ENCODE data around the gene FOXC2. TPM values are rescaled to one million over a fixed set of nuclear protein-coding genes. Genes with fewer than 3 reads are reported as not detected.

The FOXC2 gene
- total RNA-seq, 4 donors from 2014 or later, result 0.40 to 1.5 (median 0.50) TPM

- ATAC-seq, result no peak
- Histone ChIP-seq H3K4me3 (no peak overlapping the region), H3K27me3 (peaks cover 89% of the 10 kb centered on the region), H3K4me1 (peaks cover 0 to 15% (median 0%) of the 10 kb centered on the region in 3 donors), H3K36me3 (no peaks in the 10 kb centered on the region), H3K9me3 (peaks cover 0 to 5% (median 0%) of the 10 kb centered on the region in 3 donors), H3K27ac (no peak overlapping the region)
- TF ChIP-seq POLR2A (IDR thresholded peaks at IDR 0.05), result no peak
- TF ChIP-seq EP300 (IDR thresholded peaks at IDR 0.05), result no peak
- TF ChIP-seq, protein P1, sequence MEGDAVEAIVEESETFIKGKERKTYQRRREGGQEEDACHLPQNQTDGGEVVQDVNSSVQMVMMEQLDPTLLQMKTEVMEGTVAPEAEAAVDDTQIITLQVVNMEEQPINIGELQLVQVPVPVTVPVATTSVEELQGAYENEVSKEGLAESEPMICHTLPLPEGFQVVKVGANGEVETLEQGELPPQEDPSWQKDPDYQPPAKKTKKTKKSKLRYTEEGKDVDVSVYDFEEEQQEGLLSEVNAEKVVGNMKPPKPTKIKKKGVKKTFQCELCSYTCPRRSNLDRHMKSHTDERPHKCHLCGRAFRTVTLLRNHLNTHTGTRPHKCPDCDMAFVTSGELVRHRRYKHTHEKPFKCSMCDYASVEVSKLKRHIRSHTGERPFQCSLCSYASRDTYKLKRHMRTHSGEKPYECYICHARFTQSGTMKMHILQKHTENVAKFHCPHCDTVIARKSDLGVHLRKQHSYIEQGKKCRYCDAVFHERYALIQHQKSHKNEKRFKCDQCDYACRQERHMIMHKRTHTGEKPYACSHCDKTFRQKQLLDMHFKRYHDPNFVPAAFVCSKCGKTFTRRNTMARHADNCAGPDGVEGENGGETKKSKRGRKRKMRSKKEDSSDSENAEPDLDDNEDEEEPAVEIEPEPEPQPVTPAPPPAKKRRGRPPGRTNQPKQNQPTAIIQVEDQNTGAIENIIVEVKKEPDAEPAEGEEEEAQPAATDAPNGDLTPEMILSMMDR (IDR thresholded peaks at IDR 0.05), result no peak
- no peak for TF ChIP-seq POLR2AphosphoS5 (IDR thresholded peaks at IDR 0.05)
- WGBS, 2 donors (ENCODE audit: low coverage in 1 of 2), result no CpG with 5 or more reads among the region's 10 CpGs
These were observed 29.5 kb downstream of the FOXC2 start for GRCh38 chr16:86595983-86596605.

GRCh38 chr16:86597126-86597879, 30.7 kb downstream of the FOXC2 start:
- H3K4me1 ChIP-seq, result peaks cover 0 to 15% (median 0%) of the 10 kb centered on the region in 3 donors
- no peak overlapping the region for H3K4me3 ChIP-seq
- WGBS, 2 donors (ENCODE audit: low coverage in 1 of 2), result 78 to 88% methylated on average over 12 to 14 of the region's 18 CpGs
- no peak overlapping the region for H3K27ac ChIP-seq
- H3K36me3 ChIP-seq, result no peaks in the 10 kb centered on the region
- H3K9me3 ChIP-seq, result peaks cover 0 to 9% (median 0%) of the 10 kb centered on the region in 3 donors
- no peak for ATAC-seq
- H3K27me3 ChIP-seq, result peaks cover 89% of the 10 kb centered on the region
- no peak for TF ChIP-seq EP300 (IDR thresholded peaks at IDR 0.05)
- TF ChIP-seq, protein P1 (IDR thresholded peaks at IDR 0.05), result no peak
- TF ChIP-seq POLR2A (IDR thresholded peaks at IDR 0.05), result no peak
- no peak for TF ChIP-seq POLR2AphosphoS5 (IDR thresholded peaks at IDR 0.05)

DNA sequence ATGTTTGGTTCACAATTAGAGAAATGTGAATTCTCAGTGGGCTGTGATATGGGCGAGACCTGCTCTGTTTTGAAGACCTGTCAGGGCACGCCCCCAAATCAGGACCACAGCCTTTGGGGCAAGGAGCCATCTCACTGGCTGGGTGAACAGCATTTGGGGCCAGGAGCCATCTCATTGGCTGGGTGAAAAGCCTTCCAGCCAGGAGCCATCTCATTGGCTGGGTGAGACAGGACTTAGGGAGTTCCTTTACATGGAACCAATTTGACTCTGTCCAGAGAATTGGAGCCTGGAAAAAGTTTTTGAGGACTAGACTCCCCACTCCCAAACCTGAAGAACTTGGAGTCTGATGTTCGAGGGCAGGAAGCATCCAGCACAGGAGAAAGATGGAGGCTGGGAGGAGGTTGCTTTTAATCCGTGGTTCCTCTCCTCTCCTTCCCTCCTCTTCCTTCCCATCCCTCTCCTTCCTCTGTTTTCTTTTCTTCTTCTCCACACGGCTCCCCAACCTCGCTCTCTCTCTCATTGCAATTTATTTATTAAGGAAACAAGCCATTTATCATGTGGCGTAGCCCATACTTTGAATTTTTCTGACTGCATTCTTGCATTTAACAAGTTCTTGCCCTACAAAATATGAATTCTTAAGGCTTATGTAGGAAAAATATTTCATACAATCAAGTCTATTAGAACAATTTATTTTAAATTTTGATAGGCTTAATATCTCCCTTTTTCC, 31.4 kb downstream of the FOXC2 start:
- peaks cover 0 to 9% (median 0%) of the 10 kb centered on the region in 3 donors for H3K9me3 ChIP-seq
- no peak overlapping the region for H3K27ac ChIP-seq
- no peak for ATAC-seq
- peaks cover 89% of the 10 kb centered on the region for H3K27me3 ChIP-seq
- H3K36me3 ChIP-seq, result no peaks in the 10 kb centered on the region
- WGBS, 2 donors (ENCODE audit: low coverage in 1 of 2), result 25 to 52% methylated on average over 4 to 7 of the region's 7 CpGs
- peaks cover 0 to 15% (median 0%) of the 10 kb centered on the region in 3 donors for H3K4me1 ChIP-seq
- no peak for TF ChIP-seq EP300 (IDR thresholded peaks at IDR 0.05)
- TF ChIP-seq, protein P1 (IDR thresholded peaks at IDR 0.05), result no peak
- no peak for TF ChIP-seq POLR2AphosphoS5 (IDR thresholded peaks at IDR 0.05)
- TF ChIP-seq POLR2A (IDR thresholded peaks at IDR 0.05), result no peak
- H3K4me3 ChIP-seq, result no peak overlapping the region

DNA sequence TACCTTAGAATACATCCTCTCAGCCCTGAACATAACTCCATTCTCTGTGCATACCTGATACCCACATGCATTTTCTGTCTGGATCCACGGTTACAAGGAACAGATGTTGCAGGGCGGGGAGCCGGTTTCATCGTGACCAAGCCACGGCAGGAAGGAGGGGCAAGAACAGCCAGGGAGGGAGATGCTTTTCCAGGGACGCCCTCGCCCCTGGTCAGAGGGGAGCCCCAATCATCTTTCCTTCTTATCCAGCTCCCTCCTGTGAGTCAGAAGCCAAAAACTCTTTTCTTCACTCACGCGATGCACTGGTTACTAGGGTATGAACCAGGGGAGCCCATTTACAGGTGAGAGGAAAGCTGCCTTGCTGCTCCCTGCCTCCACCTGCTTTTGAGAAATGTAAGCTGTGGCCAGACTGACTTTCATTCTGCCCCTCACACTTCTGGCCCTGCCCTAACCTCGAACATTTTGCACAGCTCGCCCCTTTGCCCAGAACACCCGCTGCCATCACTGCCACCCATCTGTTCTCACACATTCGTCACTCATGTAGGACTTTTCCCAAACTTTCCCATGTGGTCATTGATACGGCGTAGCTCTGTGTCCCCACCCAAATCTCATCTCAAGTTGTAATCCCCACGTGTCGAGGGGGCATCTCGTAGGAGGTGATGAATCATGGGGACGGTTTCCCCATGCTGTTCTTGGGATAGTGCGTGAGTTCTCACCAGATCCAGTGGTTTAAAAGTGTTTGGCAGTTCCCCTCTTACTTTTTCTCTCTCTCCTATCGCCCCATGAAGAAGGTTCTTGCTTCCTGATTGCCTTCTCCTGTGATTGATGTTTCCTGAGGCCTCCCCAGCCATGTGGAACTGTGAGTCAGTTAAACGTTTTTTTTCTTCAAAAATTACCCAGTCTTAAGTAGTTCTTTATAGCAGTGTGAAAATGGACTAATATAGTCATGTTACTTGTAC, 32.3 kb downstream of the FOXC2 start:
- Histone ChIP-seq H3K27ac (no peak overlapping the region), H3K9me3 (peaks cover 0 to 9% (median 0%) of the 10 kb centered on the region in 3 donors), H3K36me3 (no peaks in the 10 kb centered on the region), H3K4me1 (peaks cover 0 to 14% (median 0%) of the 10 kb centered on the region in 3 donors), H3K4me3 (no peak overlapping the region), H3K27me3 (peaks cover 84% of the 10 kb centered on the region)
- WGBS, 2 donors (ENCODE audit: low coverage in 1 of 2), result 51 to 70% methylated on average over 15 to 18 of the region's 22 CpGs
- ATAC-seq, result no peak
- TF ChIP-seq POLR2A (IDR thresholded peaks at IDR 0.05), result no peak
